ENCODE measurements around the gene COL18A1. TPM values are rescaled to one million over a fixed set of nuclear protein-coding genes. Genes with fewer than 3 reads are reported as not detected.

COL18A1 gene
- total RNA-seq, 1 experiment from 2014 or later: 170 TPM

- Mint-ChIP-seq H3K27me3 (ENCODE audit: insufficient read depth, unreplicated experiment) (no peaks in the 10 kb centered on the region), H3K27ac (ENCODE audit: unreplicated experiment) (no peak overlapping the region), H3K9me3 (ENCODE audit: unreplicated experiment) (no peaks in the 10 kb centered on the region), H3K4me3 (ENCODE audit: unreplicated experiment) (no peak overlapping the region), H3K4me1 (ENCODE audit: low read depth, unreplicated experiment) (no peaks in the 10 kb centered on the region), H3K36me3 (ENCODE audit: insufficient read depth, unreplicated experiment) (peaks cover 60% of the 10 kb centered on the region)
- BruUV-seq (replicated peaks): no TSS peak
- Histone ChIP-seq H3K36me3 (ENCODE audit: control insufficient read depth, insufficient read depth, low read length) (peaks cover 6% of the 10 kb centered on the region), H3K27me3 (replicated peaks; ENCODE audit: control insufficient read depth, insufficient read depth, low read length) (no peaks in the 10 kb centered on the region), H3K4me1 (no peaks in the 10 kb centered on the region), H3K4me3 (ENCODE audit: low read depth, low read length) (no peak overlapping the region), H3K9me3 (no peaks in the 10 kb centered on the region)
- intact Hi-C loops (cut with micrococcal nuclease; ENCODE audit: unreplicated experiment): no loop called here
- DNase-seq: no peak
- ChIA-PET POLR2A (no interaction called here), CTCF (no interaction called here)
- TF ChIP-seq CTCF (IDR thresholded peaks at IDR 0.05; ENCODE audit: insufficient read depth in 1 of 2, low read depth in 1 of 2, low read length in 1 of 2, severe bottlenecking in 1 of 2, unreplicated experiment in 1 of 2): no peak
Observed at GRCh38 chr21:45492765-45493164, 87.8 kb downstream of the COL18A1 start.

GRCh38 chr21:45493401-45494001 lies 88.5 kb downstream of the COL18A1 start:
- no peak for TF ChIP-seq CTCF (IDR thresholded peaks at IDR 0.05; ENCODE audit: insufficient read depth in 1 of 2, low read depth in 1 of 2, low read length in 1 of 2, severe bottlenecking in 1 of 2, unreplicated experiment in 1 of 2)
- Histone ChIP-seq H3K9me3 (no peaks in the 10 kb centered on the region), H3K36me3 (ENCODE audit: control insufficient read depth, insufficient read depth, low read length) (peaks cover 6% of the 10 kb centered on the region), H3K4me1 (no peaks in the 10 kb centered on the region), H3K27me3 (replicated peaks; ENCODE audit: control insufficient read depth, insufficient read depth, low read length) (no peaks in the 10 kb centered on the region), H3K4me3 (ENCODE audit: low read depth, low read length) (no peak overlapping the region)
- no TSS peak for BruUV-seq (replicated peaks)
- Mint-ChIP-seq H3K27me3 (ENCODE audit: insufficient read depth, unreplicated experiment) (no peaks in the 10 kb centered on the region), H3K27ac (ENCODE audit: unreplicated experiment) (no peak overlapping the region), H3K9me3 (ENCODE audit: unreplicated experiment) (no peaks in the 10 kb centered on the region), H3K36me3 (ENCODE audit: insufficient read depth, unreplicated experiment) (peaks cover 61% of the 10 kb centered on the region), H3K4me3 (ENCODE audit: unreplicated experiment) (no peak overlapping the region), H3K4me1 (ENCODE audit: low read depth, unreplicated experiment) (no peaks in the 10 kb centered on the region)
- intact Hi-C loops (cut with micrococcal nuclease; ENCODE audit: unreplicated experiment): no loop called here
- POLR2A ChIA-PET: no interaction called here
- no peak for DNase-seq
- CTCF ChIA-PET: interaction anchor here (0.6 kb wide), 1 partner anchor 488 kb away, joined by 3 read pairs; no protein-coding TSS in a partner anchor

DNA sequence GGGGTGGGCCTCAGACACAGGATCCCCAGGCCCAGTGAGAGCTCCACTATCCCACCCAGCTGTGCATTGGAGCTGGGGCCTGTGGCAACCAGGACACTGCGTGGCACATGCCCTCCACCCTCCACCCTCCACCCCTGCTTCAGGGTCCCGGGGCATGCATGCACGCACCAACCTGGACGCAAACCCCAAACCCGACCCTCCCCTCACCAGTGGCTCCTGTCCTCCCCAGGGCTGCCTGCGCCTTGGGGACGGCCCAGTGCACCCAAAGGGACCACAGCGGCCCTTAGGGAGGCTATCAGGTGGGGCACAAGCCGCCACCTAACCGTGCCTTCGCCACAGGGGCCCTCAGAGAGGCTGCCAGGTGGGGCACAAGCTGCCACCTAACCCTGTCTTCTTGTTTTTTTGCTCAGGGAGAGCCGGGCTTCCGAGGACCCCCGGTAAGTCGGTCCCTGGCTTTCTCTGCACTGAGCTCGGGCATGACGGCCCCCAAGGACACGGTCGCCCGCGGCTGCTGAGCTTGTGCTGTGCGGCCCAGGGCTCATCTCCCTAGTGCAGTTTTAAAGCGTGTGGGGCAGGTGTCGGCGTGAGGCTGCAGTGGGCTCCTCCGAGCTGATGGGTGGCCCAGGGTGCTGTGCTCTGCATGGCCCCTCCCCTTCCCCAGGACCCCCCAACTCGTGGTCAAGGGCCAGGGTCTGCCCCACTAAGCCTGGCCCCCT lies 89.3 kb downstream of the COL18A1 start:
- H3K9me3 ChIP-seq: no peaks in the 10 kb centered on the region
- ChIA-PET CTCF (no interaction called here), POLR2A (no interaction called here)
- Mint-ChIP-seq H3K27me3 (ENCODE audit: insufficient read depth, unreplicated experiment) (no peaks in the 10 kb centered on the region), H3K4me3 (ENCODE audit: unreplicated experiment) (no peak overlapping the region), H3K27ac (ENCODE audit: unreplicated experiment) (no peak overlapping the region), H3K36me3 (ENCODE audit: insufficient read depth, unreplicated experiment) (peaks cover 62% of the 10 kb centered on the region), H3K9me3 (ENCODE audit: unreplicated experiment) (peaks cover 4% of the 10 kb centered on the region), H3K4me1 (ENCODE audit: low read depth, unreplicated experiment) (peaks cover under 1% of the 10 kb centered on the region)
- no peak for TF ChIP-seq CTCF (IDR thresholded peaks at IDR 0.05; ENCODE audit: insufficient read depth in 1 of 2, low read depth in 1 of 2, low read length in 1 of 2, severe bottlenecking in 1 of 2, unreplicated experiment in 1 of 2)
- intact Hi-C loops (cut with micrococcal nuclease; ENCODE audit: unreplicated experiment): no loop called here
- H3K4me1 ChIP-seq: no peaks in the 10 kb centered on the region
- no TSS peak for BruUV-seq (replicated peaks)
- no peak overlapping the region for H3K4me3 ChIP-seq (ENCODE audit: low read depth, low read length)
- H3K36me3 ChIP-seq (ENCODE audit: control insufficient read depth, insufficient read depth, low read length): peaks cover 6% of the 10 kb centered on the region
- no peaks in the 10 kb centered on the region for H3K27me3 ChIP-seq (replicated peaks; ENCODE audit: control insufficient read depth, insufficient read depth, low read length)
- no peak for DNase-seq

Measured in Caco-2 (cell line).